Activated naive CD4-positive, alpha-beta T cell treated with anti-CD3 and anti-CD28 coated beads, Interleukin-2, amount 50 U/mL, for 72 hours (primary cell): ENCODE measurements around the gene CRY1. TPM values are rescaled to one million over a fixed set of nuclear protein-coding genes. Genes with fewer than 3 reads are reported as not detected.
A peak's percentile ranks its signal among the peaks of the same experiment; 100 is the strongest.
"Not testable (repeated sequence)": the region's sequence is repeated elsewhere in the genome, so short reads cannot be mapped to it uniquely, and the experiment has no call there.

Experiments used
- ATAC-seq, 2 donors: fragments of 150-1000 bp; cut with Tn5 transposase; 2 replicates each; pipeline ENCODE4 v1.10.0; 2021; ENCODE audit warnings: mild to moderate bottlenecking in 2 of 2, moderate library complexity in 2 of 2
- DNase-seq, 2 donors: peaks; one replicate each; pipeline ENCODE4 v3.0.0; 2021 to 2022; ENCODE audit warnings: low spot score in 2 of 2
- H3K27ac Mint-ChIP-seq, 2 donors: one replicate each; pipeline ENCODE4 v1.8.0; 2022; ENCODE audit warnings: mild to moderate bottlenecking in 2 of 2, mixed read lengths in 2 of 2
- H3K36me3 Mint-ChIP-seq, 2 donors: one replicate each; pipeline ENCODE4 v1.8.0; 2022; ENCODE audit warnings: mixed read lengths in 2 of 2
- H3K9me3 Mint-ChIP-seq, 2 donors: one replicate each; pipeline ENCODE4 v1.8.0; 2022; ENCODE audit warnings: mixed read lengths in 2 of 2
- total RNA-seq, 2 donors: library from RNA; stranded (reverse); gene quantifications; one replicate each; pipeline ENCODE4 v1.2.3, GENCODE V29; 2022

The CRY1 gene
- total RNA-seq, 2 donors from 2014 or later = 12.6 to 32.8 TPM

DNA sequence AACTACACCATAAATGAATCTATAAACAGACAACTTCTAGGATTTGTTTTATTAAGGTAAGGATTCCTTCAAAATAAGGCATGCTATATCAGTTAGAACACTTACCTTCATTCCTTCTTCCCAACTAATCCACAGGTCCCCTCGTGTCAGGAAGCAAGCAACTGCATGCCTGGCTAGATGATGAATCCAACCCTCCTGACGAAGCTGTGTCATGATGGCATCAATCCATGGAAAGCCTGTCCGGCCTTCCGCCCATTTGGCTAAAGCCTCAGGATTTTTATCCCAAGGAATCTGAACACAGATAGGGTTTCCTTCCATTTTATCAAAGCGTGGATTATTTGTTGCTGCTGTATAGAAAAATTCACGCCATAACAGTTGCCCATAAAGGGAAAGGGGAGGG is 93.9 kb downstream of the CRY1 start:
- H3K9me3 Mint-ChIP-seq = peaks cover 0 to 5% of the 10 kb centered on the region in 2 donors
- H3K36me3 Mint-ChIP-seq = peaks cover 13 to 14% of the 10 kb centered on the region in 2 donors
- no peak overlapping the region for H3K27ac Mint-ChIP-seq
- DNase-seq = no peak
- no peak for ATAC-seq

GRCh38 chr12:106997916-106998315 is 95.4 kb downstream of the CRY1 start:
- peaks cover 13 to 14% of the 10 kb centered on the region in 2 donors for H3K36me3 Mint-ChIP-seq
- ATAC-seq = no peak
- no peak for DNase-seq
- peaks cover 0 to 5% of the 10 kb centered on the region in 2 donors for H3K9me3 Mint-ChIP-seq
- no peak overlapping the region for H3K27ac Mint-ChIP-seq

GRCh38 chr12:106996102-106996501 is 97.2 kb downstream of the CRY1 start:
- peaks cover 13 to 14% of the 10 kb centered on the region in 2 donors for H3K36me3 Mint-ChIP-seq
- not testable (repeated sequence) for ATAC-seq

GRCh38 chr12:106994579-106995220 is 98.6 kb downstream of the CRY1 start:
- DNase-seq (no peak), ATAC-seq (no peak)
- peaks cover 0 to 5% of the 10 kb centered on the region in 2 donors for H3K9me3 Mint-ChIP-seq
- H3K27ac Mint-ChIP-seq = no peak overlapping the region
- peaks cover 13 to 14% of the 10 kb centered on the region in 2 donors for H3K36me3 Mint-ChIP-seq

More at GRCh38 chr12:106996102-106996501, 97.2 kb downstream of the CRY1 start:
- not testable (repeated sequence) for H3K27ac Mint-ChIP-seq, H3K9me3 Mint-ChIP-seq, DNase-seq

GRCh38 chr12:106987846-106988245 is 105.5 kb downstream of the CRY1 start:
- H3K27ac Mint-ChIP-seq = no peak overlapping the region
- H3K9me3 Mint-ChIP-seq = peaks cover 12 to 20% of the 10 kb centered on the region in 2 donors
- no peak for DNase-seq
- peaks cover 28 to 32% of the 10 kb centered on the region in 2 donors for H3K36me3 Mint-ChIP-seq
- no peak for ATAC-seq

DNA sequence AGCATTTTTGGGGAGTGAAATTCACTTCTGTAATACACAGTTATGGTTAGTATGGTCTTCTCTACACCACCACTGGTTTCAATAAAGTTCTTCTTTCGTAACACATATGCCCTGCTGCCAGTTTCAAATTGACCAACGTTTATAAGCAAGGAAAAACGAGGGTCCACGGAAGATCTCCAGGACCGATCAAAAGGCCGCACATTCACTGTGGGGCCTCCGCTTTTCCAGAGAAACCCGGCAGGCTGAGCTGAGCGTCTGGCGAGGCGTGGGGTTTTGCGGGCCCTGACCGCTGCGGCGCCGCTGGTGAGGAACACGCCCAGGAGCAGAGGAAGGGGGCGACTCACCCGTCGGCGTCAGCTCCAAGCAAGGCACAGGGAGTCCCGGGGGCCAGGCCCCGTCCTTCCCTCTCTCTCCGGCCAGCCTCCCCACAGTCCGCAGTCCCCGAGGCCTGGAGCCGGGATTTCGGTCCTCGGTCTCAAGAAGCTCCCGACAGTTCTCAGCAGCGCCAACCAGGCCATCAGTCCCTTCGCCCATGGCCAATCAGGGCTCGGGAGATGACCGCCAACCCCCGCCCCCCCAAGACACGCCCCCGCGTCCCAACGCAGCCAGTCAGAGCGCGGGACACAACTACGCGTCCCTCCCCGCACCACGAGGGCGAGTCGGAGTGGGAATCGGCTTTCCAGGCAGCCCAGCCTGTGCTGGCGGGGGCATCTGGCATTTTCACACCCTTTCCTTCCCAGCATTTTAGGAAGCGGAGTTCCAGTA is 106.5 kb downstream of the CRY1 start, which contains the start of gene MTERF2:
Gene MTERF2 (minus strand): TSS at position 522 of the 765 bp plus-strand sequence. CDS start 8,432 bp downstream, outside the sequence.
- H3K9me3 Mint-ChIP-seq = peaks cover 12 to 20% of the 10 kb centered on the region in 2 donors
- ATAC-seq (peak; percentile 87 to 97), DNase-seq (peak; percentile 70 to 76)
- peak within 1 kb of the TSS; percentile 83 to 93 for H3K27ac Mint-ChIP-seq
- peaks cover 28 to 32% of the 10 kb centered on the region in 2 donors for H3K36me3 Mint-ChIP-seq

DNA sequence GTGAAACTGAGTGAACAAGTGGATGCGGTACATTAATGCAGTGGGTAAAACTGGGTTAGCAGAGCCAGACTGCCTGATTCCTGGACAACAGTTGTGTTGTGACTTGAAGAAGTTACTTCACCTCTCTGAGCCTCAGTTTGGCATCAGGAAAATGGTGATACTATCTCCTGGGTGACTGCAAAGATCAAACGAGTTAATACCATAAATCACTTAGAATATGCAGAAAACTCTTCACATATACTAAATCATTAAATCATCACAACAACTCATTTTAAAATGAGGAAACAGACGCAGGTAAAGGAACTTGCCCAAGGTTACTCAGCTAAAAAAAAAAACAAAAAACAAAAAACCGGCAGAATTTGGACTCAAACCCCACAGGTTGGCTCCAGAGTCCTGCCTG is 107.2 kb downstream of the CRY1 start:
- Mint-ChIP-seq H3K36me3 (peaks cover 28 to 32% of the 10 kb centered on the region in 2 donors), H3K9me3 (peaks cover 12 to 20% of the 10 kb centered on the region in 2 donors), H3K27ac (peak overlapping the region in 1 of 2 donors; percentile 83)
- DNase-seq (no peak), ATAC-seq (no peak)

DNA sequence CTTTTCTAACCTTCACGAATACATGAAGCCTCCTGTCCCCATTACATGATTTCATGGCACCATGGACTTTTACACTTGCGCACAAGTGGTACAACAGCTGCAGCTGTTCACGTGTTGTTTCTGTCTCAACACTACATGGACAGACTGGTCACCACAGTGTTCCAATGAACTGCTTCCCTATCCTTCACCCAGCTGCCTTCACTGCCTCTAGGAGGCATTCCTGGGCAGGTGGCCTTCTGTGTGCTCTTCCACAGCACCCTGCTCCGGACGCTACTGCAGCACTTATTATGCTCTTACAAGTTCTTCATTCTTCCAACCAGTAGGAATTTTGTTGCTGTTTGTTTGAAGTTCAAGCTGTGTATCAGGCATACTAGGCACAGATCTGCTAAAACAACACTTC is 107.9 kb downstream of the CRY1 start:
- DNase-seq = no peak
- H3K9me3 Mint-ChIP-seq = peaks cover 12 to 20% of the 10 kb centered on the region in 2 donors

GRCh38 chr12:106984588-106985137 is 108.7 kb downstream of the CRY1 start:
- H3K36me3 Mint-ChIP-seq = peaks cover 28 to 32% of the 10 kb centered on the region in 2 donors
- H3K9me3 Mint-ChIP-seq = peaks cover 12 to 20% of the 10 kb centered on the region in 2 donors
- ATAC-seq (peak in 1 of 2 donors; percentile 34), DNase-seq (no peak)
- peak overlapping the region in 1 of 2 donors; percentile 37 for H3K27ac Mint-ChIP-seq

More for the DNA sequence above, 107.9 kb downstream of the CRY1 start:
- no peak overlapping the region for H3K27ac Mint-ChIP-seq
- no peak for ATAC-seq
- H3K36me3 Mint-ChIP-seq = peaks cover 28 to 32% of the 10 kb centered on the region in 2 donors

- peaks cover 12 to 20% of the 10 kb centered on the region in 2 donors for H3K9me3 Mint-ChIP-seq
- no peak for ATAC-seq
- H3K36me3 Mint-ChIP-seq = peaks cover 28 to 32% of the 10 kb centered on the region in 2 donors
- no peak overlapping the region for H3K27ac Mint-ChIP-seq
- no peak for DNase-seq
Observed at GRCh38 chr12:106982229-106982628, 111.1 kb downstream of the CRY1 start.

DNA sequence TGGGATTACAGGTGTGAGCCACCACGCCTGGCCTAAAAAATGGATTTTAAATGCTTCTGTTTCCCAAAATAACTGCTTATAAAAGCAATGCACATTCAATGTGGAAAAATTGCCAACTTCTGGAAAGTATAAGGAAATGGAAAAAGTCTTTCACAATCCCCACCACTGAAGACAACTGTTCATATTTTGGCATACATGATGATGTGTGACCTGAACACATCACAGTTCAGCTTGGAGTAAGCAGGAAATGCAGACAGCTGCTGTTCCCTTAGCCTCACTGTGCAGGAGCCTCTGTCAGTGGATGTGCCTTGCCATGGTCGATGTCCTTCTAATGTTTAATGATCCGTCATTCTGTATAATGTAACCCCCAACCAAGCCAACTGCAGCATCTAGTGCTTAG is 111.6 kb downstream of the CRY1 start:
- ATAC-seq (no peak), DNase-seq (no peak)
- Mint-ChIP-seq H3K36me3 (peaks cover 28 to 32% of the 10 kb centered on the region in 2 donors), H3K27ac (no peak overlapping the region), H3K9me3 (peaks cover 12 to 20% of the 10 kb centered on the region in 2 donors)

- H3K9me3 Mint-ChIP-seq = peaks cover 12 to 20% of the 10 kb centered on the region in 2 donors
- DNase-seq = no peak
- H3K36me3 Mint-ChIP-seq = peaks cover 25 to 29% of the 10 kb centered on the region in 2 donors
- ATAC-seq = no peak
- no peak overlapping the region for H3K27ac Mint-ChIP-seq
Observed at GRCh38 chr12:106980944-106981343, 112.4 kb downstream of the CRY1 start.

DNA sequence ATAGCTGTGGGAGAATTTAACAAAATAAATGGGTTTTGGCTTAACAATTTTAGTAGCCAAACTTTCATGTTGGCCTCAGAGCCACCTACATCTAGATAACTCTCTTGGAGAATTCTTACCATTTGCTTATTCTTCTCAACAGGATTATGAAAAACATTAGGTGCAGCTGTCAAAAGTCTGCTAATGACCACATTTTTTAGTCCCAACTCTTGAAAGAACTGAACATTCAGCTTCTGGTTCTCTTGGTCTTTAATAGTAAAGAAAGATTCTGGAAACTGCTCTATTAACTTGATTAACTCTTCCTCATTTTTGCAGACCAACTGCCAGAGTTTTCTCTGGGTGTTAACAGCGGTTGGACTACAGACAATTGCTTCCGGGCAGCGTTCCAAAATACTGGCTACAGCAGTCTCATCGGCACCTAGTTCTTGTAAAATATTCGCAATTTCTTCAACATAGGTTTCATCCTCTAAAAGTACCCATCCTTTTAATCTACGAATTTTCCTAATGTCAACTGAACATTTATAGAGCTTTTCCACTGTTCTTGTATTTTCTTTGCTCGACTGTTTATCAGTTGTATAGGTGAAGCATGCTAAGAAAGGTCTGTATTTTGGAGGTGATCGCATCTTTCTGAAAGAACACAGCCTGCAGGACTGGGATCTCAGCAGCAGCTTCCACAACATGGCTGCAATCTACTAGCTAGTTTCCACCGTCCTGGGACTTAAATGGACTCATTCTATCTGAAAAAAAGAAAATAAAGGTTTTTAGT is 115.1 kb downstream of the CRY1 start:
- no peaks in the 10 kb centered on the region for H3K9me3 Mint-ChIP-seq
- H3K36me3 Mint-ChIP-seq = peaks cover 7 to 12% of the 10 kb centered on the region in 2 donors
- ATAC-seq (no peak), DNase-seq (no peak)
- H3K27ac Mint-ChIP-seq = no peak overlapping the region

DNA sequence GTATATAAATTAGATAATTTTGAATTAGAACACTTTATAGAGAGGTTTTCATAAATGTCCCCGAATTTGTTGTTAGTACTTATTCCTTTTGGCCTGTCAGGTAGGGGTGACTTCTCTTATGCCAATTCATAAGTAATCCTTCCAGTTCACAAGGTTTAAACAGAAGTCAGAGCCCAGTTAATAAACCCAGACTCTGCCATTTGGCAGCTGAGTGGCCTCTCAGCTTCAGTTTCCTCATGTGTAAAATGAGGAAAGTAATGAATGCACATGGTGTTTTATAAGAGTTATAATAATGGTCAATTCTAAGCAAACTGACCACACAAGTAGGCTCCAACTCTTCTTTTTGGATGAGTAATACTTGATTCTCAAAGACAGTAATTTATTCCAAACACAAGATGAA is 116.7 kb downstream of the CRY1 start:
- no peak for DNase-seq
- H3K36me3 Mint-ChIP-seq = peaks cover 6 to 12% of the 10 kb centered on the region in 2 donors
- no peaks in the 10 kb centered on the region for H3K9me3 Mint-ChIP-seq
- no peak overlapping the region for H3K27ac Mint-ChIP-seq
- no peak for ATAC-seq

GRCh38 chr12:106975993-106976658 is 117.2 kb downstream of the CRY1 start:
- peak overlapping the region in 1 of 2 donors; percentile 19 for H3K27ac Mint-ChIP-seq
- H3K9me3 Mint-ChIP-seq = no peaks in the 10 kb centered on the region
- no peak for ATAC-seq
- DNase-seq = no peak
- peaks cover 11 to 16% of the 10 kb centered on the region in 2 donors for H3K36me3 Mint-ChIP-seq

- H3K9me3 Mint-ChIP-seq = no peaks in the 10 kb centered on the region
- H3K27ac Mint-ChIP-seq = no peak overlapping the region
- no peak for DNase-seq
- H3K36me3 Mint-ChIP-seq = peaks cover 16 to 21% of the 10 kb centered on the region in 2 donors
- no peak for ATAC-seq
Observed at GRCh38 chr12:106975098-106975497, 118.3 kb downstream of the CRY1 start.
